ENCODE data around the gene CST9L. TPM values are rescaled to one million over a fixed set of nuclear protein-coding genes. Genes with fewer than 3 reads are reported as not detected.

The CST9L gene
- total RNA-seq, 1 donor from 2014 or later: not detected

DNA sequence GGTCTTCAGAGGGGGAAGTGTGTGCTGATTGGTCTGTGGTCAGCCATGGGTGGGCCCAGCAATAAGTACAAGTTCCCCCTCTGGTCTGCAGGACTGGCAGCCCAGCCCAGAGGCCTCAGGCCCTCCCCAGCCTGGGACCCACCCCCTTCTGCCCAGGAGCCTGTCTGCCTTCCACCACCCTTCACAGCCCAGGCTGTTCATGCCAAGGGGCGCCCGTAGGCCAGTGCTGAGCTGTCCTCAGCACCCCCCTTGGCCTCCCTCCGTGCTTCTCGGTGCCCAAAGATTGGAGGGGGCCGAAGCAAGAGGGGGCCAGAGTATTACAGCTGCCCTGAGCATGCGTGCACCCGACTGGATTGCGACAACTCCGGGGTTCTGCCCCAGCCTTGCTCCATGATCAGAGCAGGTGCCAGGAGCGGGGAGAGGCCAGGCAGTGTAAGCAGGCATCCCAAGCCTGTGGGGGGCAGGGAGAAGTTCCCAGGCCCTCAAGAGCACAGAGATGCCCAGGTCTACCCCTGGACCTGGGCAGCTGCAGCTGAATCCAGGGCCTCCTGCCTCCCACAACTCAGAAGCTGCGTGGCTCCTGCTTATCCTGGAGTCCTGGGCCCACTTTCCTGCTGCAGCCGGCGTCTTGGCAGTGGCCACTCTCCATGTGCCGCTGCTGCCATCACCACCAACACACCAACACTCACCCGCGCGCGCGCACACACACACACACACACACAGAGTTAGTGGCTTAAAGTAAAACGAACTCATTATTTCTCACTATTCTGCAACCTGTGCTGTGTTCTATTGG lies 33.3 kb downstream of the CST9L start:
- Mint-ChIP-seq H3K36me3 (ENCODE audit: low read depth, unreplicated experiment) (no peaks in the 10 kb centered on the region), H3K4me3 (ENCODE audit: unreplicated experiment) (no peak overlapping the region), H3K27me3 (ENCODE audit: unreplicated experiment) (no peaks in the 10 kb centered on the region), H3K27ac (ENCODE audit: unreplicated experiment) (no peak overlapping the region), H3K4me1 (ENCODE audit: unreplicated experiment) (no peaks in the 10 kb centered on the region), H3K9me3 (ENCODE audit: unreplicated experiment) (no peaks in the 10 kb centered on the region)
- no peak for DNase-seq (ENCODE audit: low spot score)
- no peak for TF ChIP-seq CTCF (IDR thresholded peaks at IDR 0.05; ENCODE audit: unreplicated experiment)

DNA sequence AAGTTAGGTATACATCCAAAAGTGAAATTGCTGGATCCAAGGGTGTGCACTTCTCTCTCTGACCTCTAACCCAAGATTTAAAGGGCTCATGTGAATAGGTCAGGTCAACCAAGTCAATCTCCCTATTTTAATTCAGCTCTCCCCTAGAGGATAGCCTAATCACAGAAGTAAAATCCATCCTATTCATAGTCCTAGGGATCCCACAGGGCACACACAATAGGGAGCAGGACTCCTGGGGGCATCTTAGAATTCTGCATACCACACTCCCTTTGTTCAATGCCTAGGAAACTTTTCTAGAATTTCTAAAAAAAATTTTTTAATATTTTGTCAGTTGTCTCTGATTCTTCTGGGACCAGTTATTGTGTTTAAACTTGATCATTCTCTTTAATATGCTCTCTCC lies 35.1 kb downstream of the CST9L start:
- Mint-ChIP-seq H3K36me3 (ENCODE audit: low read depth, unreplicated experiment) (no peaks in the 10 kb centered on the region), H3K27ac (ENCODE audit: unreplicated experiment) (no peak overlapping the region), H3K9me3 (ENCODE audit: unreplicated experiment) (no peaks in the 10 kb centered on the region), H3K4me1 (ENCODE audit: unreplicated experiment) (no peaks in the 10 kb centered on the region), H3K27me3 (ENCODE audit: unreplicated experiment) (no peaks in the 10 kb centered on the region), H3K4me3 (ENCODE audit: unreplicated experiment) (no peak overlapping the region)
- no peak for TF ChIP-seq CTCF (IDR thresholded peaks at IDR 0.05; ENCODE audit: unreplicated experiment)
- no peak for DNase-seq (ENCODE audit: low spot score)

DNA sequence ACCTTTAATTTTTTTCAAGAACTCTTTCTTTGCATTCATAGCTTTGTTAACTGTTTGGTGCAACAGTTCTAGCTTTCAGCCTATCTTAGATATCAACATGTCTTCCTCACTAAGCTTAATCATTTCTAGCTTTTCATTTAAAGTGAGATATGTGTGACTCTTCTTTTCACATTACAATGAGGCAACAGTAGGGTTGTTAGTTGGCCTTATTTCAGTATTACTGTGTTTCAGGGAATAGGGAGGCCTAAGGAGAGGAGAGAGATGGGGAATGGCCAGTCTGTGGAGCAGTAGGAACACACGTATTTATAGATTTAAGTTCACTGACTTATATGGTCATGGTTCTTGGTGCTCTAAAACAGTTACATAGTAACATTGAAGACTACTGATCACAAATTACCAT lies 35.8 kb downstream of the CST9L start:
- TF ChIP-seq CTCF (IDR thresholded peaks at IDR 0.05; ENCODE audit: unreplicated experiment): no peak

GRCh38 chr20:23530937-23531567 lies 37.2 kb downstream of the CST9L start:
- Mint-ChIP-seq H3K4me3 (ENCODE audit: unreplicated experiment) (no peak overlapping the region), H3K36me3 (ENCODE audit: low read depth, unreplicated experiment) (no peaks in the 10 kb centered on the region), H3K4me1 (ENCODE audit: unreplicated experiment) (no peaks in the 10 kb centered on the region), H3K27me3 (ENCODE audit: unreplicated experiment) (no peaks in the 10 kb centered on the region), H3K9me3 (ENCODE audit: unreplicated experiment) (no peaks in the 10 kb centered on the region), H3K27ac (ENCODE audit: unreplicated experiment) (no peak overlapping the region)
- DNase-seq (ENCODE audit: low spot score): no peak
- no peak for TF ChIP-seq CTCF (IDR thresholded peaks at IDR 0.05; ENCODE audit: unreplicated experiment)

More for the DNA sequence above, 35.8 kb downstream of the CST9L start:
- DNase-seq (ENCODE audit: low spot score): no peak
- Mint-ChIP-seq H3K4me3 (ENCODE audit: unreplicated experiment) (no peak overlapping the region), H3K27ac (ENCODE audit: unreplicated experiment) (no peak overlapping the region), H3K9me3 (ENCODE audit: unreplicated experiment) (no peaks in the 10 kb centered on the region), H3K4me1 (ENCODE audit: unreplicated experiment) (no peaks in the 10 kb centered on the region), H3K27me3 (ENCODE audit: unreplicated experiment) (no peaks in the 10 kb centered on the region), H3K36me3 (ENCODE audit: low read depth, unreplicated experiment) (no peaks in the 10 kb centered on the region)

DNA sequence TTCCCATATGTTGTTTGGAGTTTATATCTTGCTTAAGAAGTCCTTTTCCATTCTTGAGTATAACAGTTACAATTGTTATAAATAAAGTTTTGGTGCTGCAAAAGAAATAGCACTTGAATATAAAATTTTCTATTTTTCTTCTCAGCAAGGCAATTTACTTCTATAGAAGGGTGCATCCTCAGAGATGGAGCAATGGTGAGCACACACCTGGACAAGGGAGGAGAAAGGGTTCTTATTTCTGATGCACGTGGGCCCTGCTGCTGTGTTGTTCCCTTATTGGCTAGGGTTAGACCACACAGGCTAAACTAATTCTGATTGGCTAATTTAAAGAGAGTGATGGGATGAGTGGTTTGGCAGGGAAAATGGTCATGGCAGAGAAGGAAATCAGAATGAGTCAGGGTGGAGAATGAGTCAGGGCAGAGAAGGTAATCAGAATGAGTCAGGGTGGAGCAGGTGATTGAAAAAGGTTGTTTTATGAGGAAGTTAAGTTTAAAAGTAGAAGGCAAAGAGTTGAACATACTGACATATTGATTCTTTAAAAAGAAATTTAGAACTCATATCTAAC lies 39.3 kb downstream of the CST9L start:
- H3K36me3 Mint-ChIP-seq (ENCODE audit: low read depth, unreplicated experiment): no peaks in the 10 kb centered on the region
- no peak for DNase-seq (ENCODE audit: low spot score)
- no peak for TF ChIP-seq CTCF (IDR thresholded peaks at IDR 0.05; ENCODE audit: unreplicated experiment)
- H3K9me3 Mint-ChIP-seq (ENCODE audit: unreplicated experiment): no peaks in the 10 kb centered on the region
- no peak overlapping the region for H3K4me3 Mint-ChIP-seq (ENCODE audit: unreplicated experiment)
- no peak overlapping the region for H3K27ac Mint-ChIP-seq (ENCODE audit: unreplicated experiment)
- peaks cover 5% of the 10 kb centered on the region for H3K4me1 Mint-ChIP-seq (ENCODE audit: unreplicated experiment)
- no peaks in the 10 kb centered on the region for H3K27me3 Mint-ChIP-seq (ENCODE audit: unreplicated experiment)

All from endothelial cell (in vitro differentiated cells).